HG02885 (cell line): Measurements from ENCODE around the gene SDCCAG8.
"Not testable (repeated sequence)": the region's sequence is repeated elsewhere in the genome, so short reads cannot be mapped to it uniquely, and the experiment has no call there.

Experiments used
- ATAC-seq: cut with Tn5 transposase; IDR thresholded peaks from one replicate; pipeline ENCODE4 v1.9.1; 2021; ENCODE audit warnings: mild to moderate bottlenecking; ENCODE audit not compliant: unreplicated experiment, poor library complexity

Gene SDCCAG8

DNA sequence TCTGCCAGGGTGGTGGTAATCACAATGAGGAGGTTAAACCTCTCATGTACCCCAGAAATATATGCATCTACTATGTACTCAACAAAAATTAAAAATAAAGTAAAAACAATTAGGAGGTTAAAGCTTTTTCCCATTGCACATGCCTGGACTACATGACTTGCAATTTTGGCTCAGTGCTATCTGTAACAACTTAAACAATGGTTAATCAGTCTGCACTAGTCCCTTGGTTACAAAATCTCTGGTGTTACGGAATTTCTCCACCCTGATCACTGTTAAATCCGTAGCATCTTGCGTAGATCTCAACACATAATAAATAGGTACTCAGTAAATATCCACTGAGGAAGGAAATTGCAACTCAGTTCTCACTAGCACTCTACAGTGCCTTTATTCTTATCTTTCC, 66.5 kb downstream of the SDCCAG8 start:
- ATAC-seq = no peak

DNA sequence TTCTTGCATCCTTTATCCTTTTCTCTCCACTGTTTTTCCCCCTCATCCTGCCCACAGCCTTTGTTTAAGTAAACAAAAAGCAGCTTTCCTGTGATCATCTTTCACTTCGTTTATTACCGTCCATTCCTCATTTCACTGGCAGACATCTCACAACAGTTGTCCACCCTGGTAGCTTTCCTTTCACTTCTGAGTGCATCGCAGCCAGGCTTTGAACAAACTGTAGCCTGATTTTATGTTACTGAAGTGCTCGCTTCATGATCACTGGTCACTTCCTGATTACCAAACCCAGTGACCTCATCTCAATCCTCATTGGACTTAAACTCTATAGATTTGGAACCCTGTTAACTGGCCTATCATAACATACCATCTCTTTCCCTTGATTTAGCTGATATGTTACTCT, 67.7 kb downstream of the SDCCAG8 start:
- no peak for ATAC-seq

DNA sequence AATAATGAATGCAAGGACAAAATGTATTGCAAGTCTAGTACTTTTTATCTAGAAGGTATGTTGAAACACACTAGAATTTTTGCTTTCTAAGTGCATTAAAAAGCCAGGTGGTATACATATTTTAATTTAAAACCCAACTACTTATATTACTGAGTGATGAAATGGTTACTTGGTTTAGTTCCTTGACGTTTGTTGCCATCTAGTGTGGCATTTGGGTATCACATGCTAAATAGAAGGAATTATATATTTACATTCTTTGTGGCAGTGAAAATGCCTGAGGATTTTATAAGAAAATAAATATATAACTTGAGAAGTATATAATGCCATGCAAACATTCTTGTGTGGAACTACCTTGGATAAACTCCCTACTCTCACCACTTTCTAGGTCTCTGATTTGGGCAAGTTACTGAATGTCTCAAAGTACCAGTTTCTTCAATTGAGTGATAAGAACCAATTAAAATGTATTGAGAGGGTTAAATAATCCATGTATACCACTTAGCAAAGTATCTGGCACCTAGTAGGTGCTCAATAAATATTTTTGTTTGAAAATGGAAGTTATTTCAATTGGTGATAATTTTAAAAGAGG, 69.6 kb downstream of the SDCCAG8 start:
- peak; percentile 68 for ATAC-seq

GRCh38 chr1:243332440-243332839, 76.6 kb downstream of the SDCCAG8 start:
- ATAC-seq = no peak

DNA sequence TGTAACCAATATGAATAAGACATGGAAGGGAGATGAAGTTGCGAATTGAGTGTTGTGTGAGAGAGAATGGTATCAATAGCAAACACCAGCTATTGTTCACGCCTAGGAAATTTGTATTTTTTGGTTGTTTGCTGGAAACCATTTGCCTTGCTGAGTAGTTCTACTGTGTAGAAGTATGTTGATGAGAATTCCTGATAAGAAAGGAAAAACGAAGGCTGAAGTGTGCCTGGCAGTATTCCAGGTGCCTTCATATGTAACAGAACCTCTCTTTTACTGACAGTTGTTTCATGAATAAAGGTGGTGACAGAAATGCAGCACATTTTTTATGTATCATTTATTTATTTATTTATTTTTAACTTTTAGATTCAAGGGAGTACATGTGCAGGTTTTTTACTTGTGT, 79.5 kb downstream of the SDCCAG8 start:
- ATAC-seq = no peak

- ATAC-seq = no peak
These were observed 80.3 kb downstream of the SDCCAG8 start for GRCh38 chr1:243336163-243336562.

DNA sequence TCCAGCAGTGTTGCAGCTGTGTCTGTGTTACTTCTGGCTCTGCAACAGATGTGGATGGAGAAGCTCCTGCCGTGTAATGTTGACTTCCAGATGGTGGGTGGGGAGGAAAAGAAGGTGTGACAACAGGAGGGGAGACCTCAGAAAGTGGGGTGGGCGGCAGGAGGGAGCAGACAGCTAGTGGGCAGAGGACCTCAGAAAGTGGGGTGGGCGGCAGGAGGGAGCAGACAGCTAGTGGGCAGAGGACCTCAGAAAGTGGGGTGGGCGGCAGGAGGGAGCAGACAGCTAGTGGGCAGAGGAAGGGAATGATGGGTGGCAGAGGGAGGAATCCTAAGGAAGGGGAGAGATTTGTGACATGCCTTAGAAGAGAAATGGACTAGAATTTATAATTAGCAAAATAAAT, 83.0 kb downstream of the SDCCAG8 start:
- not testable (repeated sequence) for ATAC-seq

- ATAC-seq = no peak
These were observed 85.2 kb downstream of the SDCCAG8 start for GRCh38 chr1:243341074-243341473.

DNA sequence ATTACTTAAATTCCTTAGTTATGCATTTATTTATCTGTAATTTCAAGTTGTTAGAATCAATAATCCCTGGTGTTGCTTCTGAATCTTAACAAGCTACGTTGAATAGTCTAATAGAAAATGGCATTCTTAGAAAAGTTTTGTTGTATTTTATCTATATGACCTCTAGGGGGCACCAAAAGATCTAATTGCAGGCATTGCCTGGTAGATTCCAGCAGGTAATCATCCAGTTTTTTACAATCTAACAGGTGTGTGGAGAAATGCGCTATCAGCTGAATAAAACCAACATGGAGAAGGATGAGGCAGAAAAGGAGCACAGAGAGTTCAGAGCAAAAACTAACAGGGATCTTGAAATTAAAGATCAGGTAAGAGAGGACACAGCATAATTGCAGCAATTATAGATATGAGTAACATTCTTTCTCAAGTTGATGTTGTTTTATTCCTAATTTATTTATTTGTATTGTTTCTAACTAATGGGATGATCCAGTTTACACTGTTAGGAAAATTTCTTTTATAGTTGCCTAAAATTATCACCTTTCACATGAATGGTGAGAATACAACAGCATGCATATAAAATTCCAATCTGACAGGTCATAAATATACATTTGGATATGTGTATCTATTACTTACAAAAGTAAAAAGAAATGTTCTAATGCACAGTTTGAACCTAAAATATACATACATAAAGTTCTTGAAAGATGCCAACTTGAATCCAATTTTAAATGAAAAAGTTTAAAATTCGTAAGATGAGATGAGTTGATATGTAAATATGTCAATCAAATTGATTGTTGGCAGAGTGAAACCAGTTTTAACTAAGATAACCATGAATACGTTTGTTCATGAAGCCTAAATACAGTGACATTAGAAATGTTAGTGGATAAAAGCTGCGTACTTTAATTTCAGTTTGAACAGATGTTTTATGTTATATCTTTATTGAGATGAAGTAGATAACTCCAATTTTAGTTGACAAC, 88.4 kb downstream of the SDCCAG8 start:
- ATAC-seq = peak; percentile 53

DNA sequence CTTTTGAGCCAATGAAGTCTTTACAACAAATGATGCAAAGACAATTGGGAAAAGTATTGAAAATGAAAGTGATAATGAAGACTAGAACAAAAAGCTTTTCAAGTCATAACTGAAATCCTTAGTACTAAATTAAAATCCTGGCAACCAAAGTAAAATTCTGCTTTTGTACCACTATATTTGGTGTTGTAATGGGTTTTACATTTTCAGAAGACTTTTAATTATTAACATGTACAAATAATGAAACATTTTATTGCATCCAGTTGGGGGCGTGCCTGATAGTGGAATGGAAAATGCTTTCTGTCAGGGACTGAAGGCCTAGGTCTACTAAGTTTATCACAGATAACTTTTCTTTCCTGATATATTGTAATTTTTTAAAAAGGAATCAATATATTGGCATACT, 89.4 kb downstream of the SDCCAG8 start:
- no peak for ATAC-seq

GRCh38 chr1:243346016-243346415, 90.2 kb downstream of the SDCCAG8 start:
- no peak for ATAC-seq

- ATAC-seq = no peak
These were observed 90.6 kb downstream of the SDCCAG8 start for GRCh38 chr1:243346468-243346867.

DNA sequence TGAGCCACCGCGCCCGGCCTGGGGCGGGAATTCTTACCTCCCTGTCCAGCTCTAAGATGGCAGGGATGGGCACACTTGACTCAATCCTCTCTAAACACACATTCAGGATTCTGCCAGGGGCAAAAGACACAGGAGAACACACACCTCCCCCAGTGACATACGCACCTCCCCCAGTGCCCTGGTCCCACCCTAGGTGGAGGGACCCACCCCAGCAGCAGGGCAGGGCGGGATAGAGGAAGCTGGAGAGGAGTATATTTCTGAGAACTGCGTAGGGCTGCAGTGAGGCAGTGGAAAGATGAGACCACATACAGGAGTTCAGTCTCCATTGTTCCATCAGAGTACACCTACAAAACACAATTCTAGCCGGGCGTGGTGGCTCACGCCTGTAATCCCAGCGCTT, 92.5 kb downstream of the SDCCAG8 start:
- no peak for ATAC-seq

- no peak for ATAC-seq
These were observed 93.3 kb downstream of the SDCCAG8 start for GRCh38 chr1:243349128-243349527.

DNA sequence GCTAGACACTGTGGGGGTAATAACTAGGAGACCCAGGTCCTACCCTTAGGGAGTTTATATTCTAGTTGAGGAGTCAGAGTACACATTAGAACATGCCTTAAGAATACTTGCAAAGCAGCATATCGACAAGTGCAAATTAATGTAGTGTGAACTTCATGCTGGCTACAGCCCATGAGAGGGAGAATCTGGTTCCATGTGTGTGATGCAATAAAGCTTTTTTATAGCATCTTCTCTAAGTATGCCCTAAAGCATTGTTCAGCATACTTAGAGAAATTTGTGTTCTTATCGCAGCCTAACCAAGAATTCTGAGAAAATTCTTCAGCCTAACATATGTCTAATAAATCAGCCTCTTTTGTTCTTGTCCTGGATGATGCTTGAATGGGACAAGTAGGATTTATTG, 95.5 kb downstream of the SDCCAG8 start:
- no peak for ATAC-seq

DNA sequence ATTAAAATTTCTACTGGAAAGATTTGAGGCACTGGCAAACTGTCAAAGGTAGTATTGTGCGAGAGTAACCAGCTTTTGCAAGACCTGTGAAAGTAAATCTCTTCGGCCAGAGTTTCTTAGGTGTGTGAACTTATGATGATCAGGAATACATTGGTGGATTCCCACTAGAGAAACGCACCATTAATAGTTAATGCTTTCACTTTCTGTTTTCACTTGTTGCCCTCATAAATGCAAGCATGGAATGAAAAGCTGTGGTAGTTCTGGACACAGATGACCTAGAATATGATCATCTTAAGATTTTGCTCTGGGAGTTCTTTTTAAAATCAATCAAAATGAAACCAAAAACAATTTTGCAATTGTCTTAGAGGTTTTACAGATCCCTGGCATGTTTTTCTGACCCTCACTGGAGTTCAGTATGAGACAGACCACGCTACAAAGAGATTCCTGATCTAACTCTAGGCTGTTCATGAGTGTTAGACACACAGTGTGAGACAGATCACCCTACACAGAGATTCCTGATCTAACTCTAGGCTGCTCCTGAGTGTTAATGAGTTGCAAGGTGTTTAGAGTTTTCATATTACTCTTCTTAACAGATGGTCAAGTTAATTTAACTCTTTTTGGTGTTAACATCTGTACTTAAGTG, 98.8 kb downstream of the SDCCAG8 start:
- peak; percentile 78 for ATAC-seq

- no peak for ATAC-seq
These were observed 108.0 kb downstream of the SDCCAG8 start for GRCh38 chr1:243363832-243364231.

- ATAC-seq = no peak
These were observed 108.5 kb downstream of the SDCCAG8 start for GRCh38 chr1:243364330-243364729.

GRCh38 chr1:243364866-243365265, 109.0 kb downstream of the SDCCAG8 start:
- ATAC-seq = no peak

DNA sequence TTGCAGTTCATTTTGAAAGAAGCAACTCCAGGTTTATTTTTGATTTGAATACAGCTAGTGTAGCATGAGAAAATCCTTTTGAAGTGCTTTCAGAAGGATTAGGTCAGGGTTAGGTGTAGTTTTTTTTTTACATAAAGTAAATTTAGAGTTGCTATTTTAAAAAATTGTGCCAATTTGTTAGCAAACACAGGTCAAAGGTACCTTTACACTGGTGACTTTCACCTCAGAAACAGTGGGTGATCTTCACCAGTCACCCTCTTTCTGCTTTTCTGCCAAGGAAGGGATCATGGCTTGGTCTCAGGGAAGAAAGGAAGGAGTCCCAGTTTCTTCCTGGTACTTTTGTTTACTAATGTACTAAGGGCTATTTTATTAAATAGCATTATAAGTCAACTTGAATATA, 111.5 kb downstream of the SDCCAG8 start:
- ATAC-seq = no peak

DNA sequence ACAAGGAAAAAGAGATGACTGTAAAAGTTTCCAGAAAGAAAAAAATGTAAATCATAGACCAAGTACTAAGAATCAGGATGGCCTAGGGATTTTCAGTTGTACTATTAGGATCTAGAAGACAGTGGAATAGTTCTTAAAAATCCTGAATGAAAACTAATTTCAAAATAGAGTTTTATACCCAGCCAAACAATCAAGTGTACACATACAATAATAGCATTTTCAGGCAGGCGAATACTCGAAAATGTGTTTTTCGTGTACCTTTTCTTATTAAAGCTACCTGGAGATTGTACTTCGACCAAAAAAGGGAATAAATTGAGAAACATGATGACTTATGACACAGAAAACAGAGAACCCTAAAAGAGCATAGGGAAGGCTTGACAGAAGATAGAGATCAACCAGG, 118.6 kb downstream of the SDCCAG8 start:
- no peak for ATAC-seq
